Amniotic stem cell (primary cell): ENCODE data around the gene RAB20.
"Not testable (repeated sequence)": the region's sequence is repeated elsewhere in the genome, so short reads cannot be mapped to it uniquely, and the experiment has no call there.

Source experiments
- DNase-seq: peaks from one replicate; lab custom pipeline; 2025; lab: John Stamatoyannopoulos, UW

The RAB20 gene

GRCh38 chr13:110575322-110576069, 14.0 kb upstream of the RAB20 start:
- DNase-seq, result no peak

GRCh38 chr13:110574161-110574560, 12.6 kb upstream of the RAB20 start:
- DNase-seq, result no peak

GRCh38 chr13:110572778-110573118, 11.2 kb upstream of the RAB20 start:
- DNase-seq, result no peak

DNA sequence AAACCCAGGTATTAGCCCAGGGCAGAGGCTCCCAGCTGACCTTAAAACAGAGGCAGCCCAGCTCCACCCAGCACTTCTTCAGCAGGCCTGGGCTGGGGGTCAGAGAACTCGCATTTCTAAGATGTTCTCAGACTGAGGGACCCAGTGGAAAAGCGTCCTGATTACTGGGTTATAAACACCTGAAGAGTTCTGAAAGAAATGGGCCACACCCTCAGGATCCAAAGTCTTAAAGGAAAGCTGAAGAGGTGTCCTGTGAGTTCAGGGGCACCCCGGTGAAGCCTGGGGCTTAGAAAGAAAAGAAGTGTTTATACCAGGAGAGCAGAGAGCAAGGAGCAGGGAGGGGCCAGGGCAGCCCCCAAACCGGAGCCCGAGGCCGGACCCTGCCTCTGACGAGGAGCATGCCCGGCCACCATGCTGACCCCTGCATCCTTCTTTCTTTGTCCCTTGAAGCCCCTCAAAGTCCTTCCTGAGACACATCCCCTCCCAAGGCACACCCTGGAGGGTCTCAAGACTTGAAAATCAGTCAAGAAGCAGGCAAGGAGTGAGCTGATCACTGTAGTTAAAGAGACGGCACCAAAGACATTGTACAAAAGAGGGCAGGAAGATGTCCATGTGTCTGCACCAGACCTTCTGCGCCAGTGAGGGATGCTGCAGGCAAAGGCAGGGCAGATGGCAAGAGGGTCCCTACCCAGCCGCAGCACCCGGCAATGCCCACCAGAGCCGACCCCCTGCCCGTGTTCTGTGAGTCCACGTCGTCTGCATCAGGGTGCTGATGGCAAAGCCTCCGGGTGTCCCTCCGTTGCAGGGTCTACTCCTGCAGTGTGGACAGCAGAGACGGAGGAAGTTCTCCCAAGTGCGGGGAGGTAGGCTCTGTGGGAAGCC, 10.6 kb upstream of the RAB20 start:
- no peak for DNase-seq

DNA sequence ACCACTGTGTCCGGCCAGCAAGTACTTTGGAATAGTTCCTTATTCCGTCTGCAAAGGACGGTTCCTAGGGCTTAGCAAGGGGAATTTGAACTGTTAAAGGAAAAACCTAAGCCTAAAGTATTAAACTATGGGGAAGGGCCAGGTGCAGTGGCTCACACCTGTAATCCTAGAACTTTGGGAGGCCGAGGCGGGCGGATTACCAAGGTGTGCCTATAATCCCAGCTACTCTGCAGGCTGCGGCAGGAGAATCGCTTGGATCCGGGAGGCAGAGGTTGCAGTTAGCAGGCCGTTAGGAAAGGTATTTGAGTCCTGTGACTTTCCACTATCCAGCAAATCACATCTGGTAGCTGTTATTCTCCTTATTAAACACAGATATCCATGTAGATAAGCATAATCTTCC, 9.4 kb upstream of the RAB20 start:
- no peak for DNase-seq

DNA sequence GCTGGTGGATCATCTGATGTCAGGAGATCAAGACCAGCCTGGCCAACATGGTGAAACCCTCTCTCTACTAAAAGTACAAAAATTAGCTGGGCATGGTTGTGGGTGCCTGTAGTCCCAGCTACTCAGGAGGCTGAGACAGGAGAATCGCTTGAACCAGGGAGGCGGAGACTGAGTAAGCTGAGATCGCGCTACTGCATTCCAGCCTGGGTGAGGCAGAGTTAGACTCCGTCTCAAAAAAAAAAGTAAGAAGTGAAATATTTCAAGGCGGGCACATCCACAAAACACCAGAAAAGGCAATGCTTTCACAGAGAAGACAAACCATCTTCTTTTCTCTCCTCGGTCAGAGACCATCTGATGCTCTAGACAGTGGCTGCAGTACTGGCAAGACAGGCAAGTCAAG, 8.4 kb upstream of the RAB20 start:
- DNase-seq, result not testable (repeated sequence)

DNA sequence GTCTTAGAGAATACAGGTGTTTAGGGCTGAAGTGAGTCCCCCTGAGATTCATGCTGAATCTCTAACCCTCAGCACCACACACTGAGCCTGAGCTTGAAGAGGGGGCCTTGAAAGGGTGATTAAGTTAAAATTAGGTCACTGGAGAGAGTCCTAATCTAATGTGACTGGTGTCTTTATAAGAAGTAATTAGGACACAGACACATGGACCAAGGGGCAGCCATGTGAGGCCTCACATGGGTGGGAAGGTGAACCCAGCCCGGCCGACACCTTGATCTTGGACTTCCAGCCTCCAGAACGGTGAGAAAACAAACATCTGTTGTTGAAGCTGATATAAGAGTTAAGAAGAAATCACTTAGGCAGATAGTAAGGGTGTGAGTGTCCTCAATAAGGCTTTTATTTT, 7.1 kb upstream of the RAB20 start:
- DNase-seq, result no peak

GRCh38 chr13:110566171-110566570, 4.6 kb upstream of the RAB20 start:
- DNase-seq, result no peak

DNA sequence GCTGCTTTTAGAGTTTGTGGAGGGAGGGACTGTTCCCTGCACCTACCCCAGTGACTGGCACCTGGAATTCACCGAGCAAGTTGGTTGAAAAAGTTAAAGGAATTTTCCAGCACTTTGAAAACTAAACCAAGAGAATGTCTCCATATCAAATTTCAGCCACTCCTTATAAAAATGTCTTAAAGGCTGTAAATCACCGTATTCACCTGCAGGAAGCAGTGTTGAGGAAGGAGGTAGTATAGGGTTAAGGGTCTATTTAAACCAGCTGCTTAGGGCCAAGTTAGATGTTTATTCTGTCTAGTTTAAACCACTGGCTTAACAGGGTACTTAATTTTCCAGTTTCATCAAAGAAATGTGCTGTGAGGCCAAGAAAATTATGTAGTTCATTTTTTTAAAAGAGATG, 3.8 kb upstream of the RAB20 start:
- no peak for DNase-seq

- no peak for DNase-seq
Measured at GRCh38 chr13:110564472-110564985, 3.0 kb upstream of the RAB20 start.

- DNase-seq, result no peak
Measured at GRCh38 chr13:110563463-110563774, 1.9 kb upstream of the RAB20 start.

DNA sequence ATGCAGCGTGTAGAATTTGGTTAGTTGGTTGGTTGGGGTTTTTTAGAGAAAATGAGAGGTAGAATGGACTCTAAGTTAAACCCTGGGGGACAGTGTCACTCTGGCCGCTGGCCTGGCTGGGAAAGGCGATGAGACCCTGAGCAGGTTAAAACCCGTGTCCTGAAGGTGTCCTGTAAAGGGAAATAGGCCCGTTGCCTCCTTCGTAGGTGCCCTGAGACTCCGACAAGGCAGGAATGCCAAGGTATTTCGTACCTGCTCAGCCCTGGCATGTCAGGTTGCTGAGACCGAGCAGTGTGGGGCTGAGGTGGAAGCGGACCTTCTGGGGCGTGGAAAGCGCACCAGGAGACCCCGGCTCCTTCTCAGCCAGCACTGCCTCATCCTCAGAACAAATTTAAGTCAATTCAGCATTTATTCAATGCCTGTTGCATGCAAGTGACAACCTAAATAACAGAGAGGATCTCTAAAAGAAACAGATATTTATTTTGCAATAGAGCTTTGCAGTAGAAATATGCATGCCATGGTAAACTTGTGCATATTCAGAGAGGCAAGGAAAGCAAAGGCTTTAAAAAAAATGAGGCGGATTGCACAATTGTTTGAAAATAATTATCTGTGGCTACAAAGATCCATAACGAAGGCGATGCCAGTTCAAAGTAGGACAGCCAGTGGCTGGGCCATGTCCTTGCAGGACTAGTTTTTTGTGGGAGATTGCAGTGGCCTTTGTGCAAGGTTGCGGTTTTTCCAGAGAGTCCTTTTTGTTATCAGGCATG, 1.4 kb upstream of the RAB20 start:
- DNase-seq, result no peak

GRCh38 chr13:110562036-110562597, 595 bp upstream of the RAB20 start:
- peak; percentile 37 for DNase-seq

DNA sequence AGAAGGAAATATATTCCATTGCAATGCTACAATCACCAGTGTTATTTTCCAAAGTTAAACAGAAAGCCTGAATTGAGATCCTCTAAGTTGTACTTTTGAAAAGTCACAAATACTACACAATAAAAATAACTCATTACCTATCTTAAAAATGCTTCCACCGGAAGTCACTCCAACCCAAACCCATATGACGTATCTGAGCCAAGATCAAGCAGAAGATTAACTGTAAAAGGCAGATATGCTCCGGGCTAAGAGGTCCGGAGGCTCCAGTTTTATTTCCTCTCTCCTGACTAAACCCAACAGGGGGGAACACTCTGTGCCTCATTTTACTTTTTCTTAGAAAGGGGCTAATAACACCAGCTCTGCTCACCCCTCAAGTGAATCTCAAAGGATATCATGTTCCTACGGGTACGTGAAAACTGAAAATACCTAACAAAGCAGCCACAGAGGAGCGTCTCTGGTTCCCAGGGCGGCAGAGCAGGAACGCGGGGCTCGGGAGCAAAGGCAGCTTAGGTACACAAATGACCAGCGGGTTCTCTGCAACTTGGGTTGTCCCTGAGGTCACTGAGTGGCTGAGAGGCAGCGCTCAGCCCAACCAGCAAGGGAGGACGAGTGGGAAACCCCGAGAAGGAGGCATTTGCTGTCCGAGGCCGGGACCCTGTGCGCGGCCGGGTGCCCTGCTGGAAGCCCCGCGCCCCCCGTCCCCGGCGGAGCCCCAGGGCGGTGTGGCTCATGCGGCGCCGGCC, 750 bp downstream of the RAB20 start:
- no peak for DNase-seq

- no peak for DNase-seq
Measured at GRCh38 chr13:110559986-110560385, 1.5 kb downstream of the RAB20 start.

GRCh38 chr13:110559429-110559943, 2.0 kb downstream of the RAB20 start:
- DNase-seq, result no peak

DNA sequence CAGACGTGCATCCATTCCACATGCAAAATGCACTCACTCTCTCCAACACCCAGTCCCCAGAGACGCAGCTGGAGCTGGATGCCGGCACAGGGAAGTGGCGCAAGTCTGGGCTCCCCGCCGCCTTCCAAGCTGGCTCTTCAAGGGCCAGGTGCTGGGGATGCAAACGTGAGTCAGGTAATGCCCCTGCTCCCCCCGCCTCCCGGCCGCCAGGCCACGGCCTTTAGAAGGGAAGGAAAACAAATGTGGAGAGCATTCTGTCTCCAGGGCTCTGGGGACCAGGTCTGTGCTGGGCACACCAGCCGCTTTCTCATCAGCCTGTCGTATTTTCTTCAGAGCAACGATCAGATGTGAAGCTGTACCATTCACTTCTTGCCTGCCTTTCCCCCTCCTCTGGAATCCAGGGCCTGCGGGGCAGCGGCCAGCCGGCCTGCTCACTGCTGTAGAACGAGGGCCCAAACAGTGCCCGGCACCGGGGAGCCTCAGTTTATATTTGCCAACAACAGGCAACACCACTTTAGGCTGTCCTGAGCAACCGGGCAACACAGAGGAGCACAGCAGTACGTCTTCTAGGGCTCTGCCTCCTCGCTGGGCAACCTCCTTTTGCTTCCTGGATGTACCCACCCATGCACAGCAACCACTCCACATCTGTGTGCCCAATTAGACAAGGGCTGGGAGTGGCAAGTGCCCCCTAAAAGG, 3.8 kb downstream of the RAB20 start:
- no peak for DNase-seq

DNA sequence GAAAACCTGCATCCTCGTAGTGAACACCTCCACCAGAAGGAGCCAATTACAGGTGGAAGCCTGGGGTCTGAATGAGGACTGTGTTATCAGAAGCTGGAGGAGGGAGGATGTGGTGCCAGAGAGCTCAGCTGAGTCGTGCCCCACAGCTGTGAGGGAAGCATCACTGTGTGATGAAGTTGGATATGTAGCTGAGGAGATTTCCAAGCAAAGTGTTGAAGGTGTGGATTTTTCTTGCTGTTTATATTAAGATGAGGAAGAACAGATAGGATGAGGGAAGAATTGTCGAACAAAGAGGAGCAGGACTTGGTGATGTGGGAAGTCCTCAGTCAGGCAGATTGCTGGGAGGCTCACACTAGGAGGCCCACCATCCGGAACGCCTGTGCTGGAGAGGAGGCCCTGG, 4.4 kb downstream of the RAB20 start:
- DNase-seq, result no peak

DNA sequence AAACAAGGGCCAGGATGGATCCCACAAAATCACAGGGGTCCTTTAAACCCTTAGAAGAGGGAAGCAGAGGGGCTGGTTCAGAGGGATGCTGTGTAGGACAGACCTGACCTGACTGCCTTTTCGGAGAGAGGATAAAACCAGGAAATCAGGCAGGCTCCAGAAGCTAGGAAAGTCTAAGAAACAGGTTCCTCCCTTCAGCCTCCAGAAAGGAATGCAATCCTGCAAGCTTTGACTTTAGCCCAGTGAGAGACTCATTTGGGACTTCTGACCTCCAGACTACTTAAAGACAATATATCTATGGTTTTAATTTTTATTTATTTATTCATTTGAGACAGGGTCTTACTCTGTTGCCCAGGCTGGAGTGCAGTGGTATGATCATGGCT, 5.3 kb downstream of the RAB20 start:
- DNase-seq, result no peak

GRCh38 chr13:110555601-110556223, 5.8 kb downstream of the RAB20 start:
- no peak for DNase-seq
